ENCODE measurements around the gene CHST11. TPM values are rescaled to one million over a fixed set of nuclear protein-coding genes. Genes with fewer than 3 reads are reported as not detected.

The CHST11 gene
- total RNA-seq, 4 donors from 2014 or later = 5.7 to 15.7 (median 7.1) TPM

- H3K9me3 ChIP-seq = no peaks in the 10 kb centered on the region
- 56% methylated on average over 5 of the region's 5 CpGs for WGBS
These were observed 250.4 kb downstream of the CHST11 start for GRCh38 chr12:104707194-104707593.

GRCh38 chr12:104707794-104708558 lies 251.2 kb downstream of the CHST11 start:
- DNase-seq (ENCODE audit: extremely low spot score) = no peak
- intact Hi-C loops (cut with DNase I) = no loop called here
- Histone ChIP-seq H3K9me3 (no peaks in the 10 kb centered on the region), H3K4me1 (peaks cover 14 to 23% (median 21%) of the 10 kb centered on the region in 4 donors), H3K27ac (replicated peaks in 1 of 4) (no peak overlapping the region), H3K36me3 (no peaks in the 10 kb centered on the region), H3K4me3 (no peak overlapping the region), H3K27me3 (no peaks in the 10 kb centered on the region)
- TF ChIP-seq, protein P1, sequence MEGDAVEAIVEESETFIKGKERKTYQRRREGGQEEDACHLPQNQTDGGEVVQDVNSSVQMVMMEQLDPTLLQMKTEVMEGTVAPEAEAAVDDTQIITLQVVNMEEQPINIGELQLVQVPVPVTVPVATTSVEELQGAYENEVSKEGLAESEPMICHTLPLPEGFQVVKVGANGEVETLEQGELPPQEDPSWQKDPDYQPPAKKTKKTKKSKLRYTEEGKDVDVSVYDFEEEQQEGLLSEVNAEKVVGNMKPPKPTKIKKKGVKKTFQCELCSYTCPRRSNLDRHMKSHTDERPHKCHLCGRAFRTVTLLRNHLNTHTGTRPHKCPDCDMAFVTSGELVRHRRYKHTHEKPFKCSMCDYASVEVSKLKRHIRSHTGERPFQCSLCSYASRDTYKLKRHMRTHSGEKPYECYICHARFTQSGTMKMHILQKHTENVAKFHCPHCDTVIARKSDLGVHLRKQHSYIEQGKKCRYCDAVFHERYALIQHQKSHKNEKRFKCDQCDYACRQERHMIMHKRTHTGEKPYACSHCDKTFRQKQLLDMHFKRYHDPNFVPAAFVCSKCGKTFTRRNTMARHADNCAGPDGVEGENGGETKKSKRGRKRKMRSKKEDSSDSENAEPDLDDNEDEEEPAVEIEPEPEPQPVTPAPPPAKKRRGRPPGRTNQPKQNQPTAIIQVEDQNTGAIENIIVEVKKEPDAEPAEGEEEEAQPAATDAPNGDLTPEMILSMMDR (IDR thresholded peaks at IDR 0.05) = no peak
- TF ChIP-seq POLR2A (IDR thresholded peaks at IDR 0.05; ENCODE audit: low read depth) (no peak), POLR2AphosphoS5 (IDR thresholded peaks at IDR 0.05) (no peak)
- 90% methylated on average over 6 of the region's 9 CpGs for WGBS

More at GRCh38 chr12:104707194-104707593, 250.4 kb downstream of the CHST11 start:
- no peaks in the 10 kb centered on the region for H3K27me3 ChIP-seq
- no peak overlapping the region for H3K4me3 ChIP-seq
- no peak overlapping the region for H3K27ac ChIP-seq (replicated peaks in 1 of 4)
- intact Hi-C loops (cut with DNase I) = no loop called here
- peaks cover 14 to 22% (median 20%) of the 10 kb centered on the region in 4 donors for H3K4me1 ChIP-seq
- TF ChIP-seq POLR2A (IDR thresholded peaks at IDR 0.05; ENCODE audit: low read depth) (no peak), POLR2AphosphoS5 (IDR thresholded peaks at IDR 0.05) (no peak), EP300 (IDR thresholded peaks at IDR 0.05) (no peak)
- TF ChIP-seq, protein P1 (IDR thresholded peaks at IDR 0.05) = no peak
- DNase-seq (ENCODE audit: extremely low spot score) = no peak
- no peaks in the 10 kb centered on the region for H3K36me3 ChIP-seq

DNA sequence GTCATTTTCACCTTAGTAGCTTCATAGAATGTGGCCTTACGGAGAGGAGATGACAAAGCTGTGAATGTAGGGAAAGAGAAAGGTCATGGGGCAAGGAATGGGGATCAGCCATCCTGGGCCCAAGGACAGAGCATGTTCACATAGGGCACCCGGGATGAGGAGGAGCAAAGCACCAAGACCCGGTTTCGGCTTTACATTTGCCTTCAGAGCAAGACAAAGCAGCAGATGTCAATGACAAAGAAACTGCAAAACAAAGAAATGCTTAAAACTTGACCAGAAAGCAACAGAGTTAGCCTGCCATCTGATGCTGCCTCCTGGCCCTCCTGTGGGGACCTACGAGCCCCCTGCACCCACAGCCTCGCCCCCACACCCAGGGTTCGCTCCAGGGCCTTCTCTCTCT lies 252.1 kb downstream of the CHST11 start:
- Histone ChIP-seq H3K36me3 (no peaks in the 10 kb centered on the region), H3K27me3 (no peaks in the 10 kb centered on the region), H3K9me3 (no peaks in the 10 kb centered on the region), H3K27ac (replicated peaks in 1 of 4) (no peak overlapping the region), H3K4me3 (no peak overlapping the region), H3K4me1 (peaks cover 14 to 23% (median 21%) of the 10 kb centered on the region in 4 donors)
- 94% methylated on average over 7 of the region's 7 CpGs for WGBS
- DNase-seq (ENCODE audit: extremely low spot score) = no peak
- TF ChIP-seq POLR2AphosphoS5 (IDR thresholded peaks at IDR 0.05) (no peak), EP300 (IDR thresholded peaks at IDR 0.05) (no peak), POLR2A (IDR thresholded peaks at IDR 0.05; ENCODE audit: low read depth) (no peak)
- TF ChIP-seq, protein P1 (IDR thresholded peaks at IDR 0.05) = no peak
- intact Hi-C loops (cut with DNase I) = no loop called here

- Histone ChIP-seq H3K9me3 (no peaks in the 10 kb centered on the region), H3K36me3 (no peaks in the 10 kb centered on the region), H3K4me1 (peaks cover 14 to 23% (median 21%) of the 10 kb centered on the region in 4 donors), H3K4me3 (no peak overlapping the region), H3K27me3 (no peaks in the 10 kb centered on the region), H3K27ac (replicated peaks in 1 of 4) (peak overlapping the region in 1 of 4 donors; percentile 44)
- intact Hi-C loops (cut with DNase I) = loop anchor here (10.0 kb wide), 1 partner anchor 255 kb away; the partner anchor contains the start of gene CHST11
- WGBS = 94% methylated on average over 7 of the region's 9 CpGs
- TF ChIP-seq POLR2AphosphoS5 (IDR thresholded peaks at IDR 0.05) (no peak), POLR2A (IDR thresholded peaks at IDR 0.05; ENCODE audit: low read depth) (no peak), EP300 (IDR thresholded peaks at IDR 0.05) (no peak)
- TF ChIP-seq, protein P1 (IDR thresholded peaks at IDR 0.05) = no peak
- no peak for DNase-seq (ENCODE audit: extremely low spot score)
These were observed 253.1 kb downstream of the CHST11 start for GRCh38 chr12:104709692-104710435.

Data from esophagus muscularis mucosa (tissue), 4 donors.